Fibroblast of gingiva (primary cell): ENCODE measurements around the gene ATXN7L1.
"Not testable (repeated sequence)": the region's sequence is repeated elsewhere in the genome, so short reads cannot be mapped to it uniquely, and the experiment has no call there.

Source experiments
- DNase-seq: peaks from one replicate; pipeline ENCODE4 v3.0.0-alpha.2; 2011; ENCODE audit warnings: low read depth

The ATXN7L1 gene

DNA sequence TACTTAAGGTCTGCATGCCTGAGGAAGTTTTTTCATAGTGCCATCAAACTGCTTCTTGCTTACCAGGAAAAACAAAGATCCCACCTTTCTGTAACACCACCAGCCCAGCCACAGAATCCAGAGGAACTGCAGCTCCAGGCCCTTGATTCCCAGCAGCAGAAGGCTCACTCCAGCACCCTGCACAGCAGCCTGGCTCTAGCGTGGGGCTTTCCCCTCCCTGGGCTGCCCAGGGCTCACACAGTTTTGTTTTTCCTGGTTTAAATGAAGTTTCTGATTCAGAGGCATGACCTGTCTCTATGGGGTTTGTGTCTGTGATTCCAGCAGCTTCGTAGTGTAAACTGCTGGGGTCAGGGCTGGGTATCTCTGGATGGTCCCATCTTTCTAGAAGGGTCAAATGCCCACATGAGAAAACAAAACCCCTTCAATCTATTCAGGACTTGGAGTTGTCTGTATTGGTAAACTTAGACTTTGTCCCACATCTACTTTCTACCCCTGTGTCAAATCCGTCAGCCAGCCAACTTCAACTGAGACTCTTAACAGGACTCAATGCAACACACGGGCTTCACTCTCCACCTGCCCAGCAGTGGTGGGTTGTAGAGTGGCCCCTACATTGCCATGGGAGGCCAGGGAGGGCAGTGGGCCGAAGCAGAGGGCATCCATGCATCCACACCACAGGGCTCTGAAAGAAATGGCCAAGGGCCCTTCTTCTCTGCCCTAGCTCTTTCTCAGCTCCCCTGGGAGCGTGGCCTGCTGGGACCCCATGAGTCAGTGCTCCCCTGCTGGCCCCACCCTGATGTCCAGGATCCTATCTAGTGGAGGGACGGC, 73.6 kb downstream of the ATXN7L1 start:
- DNase-seq = no peak

DNA sequence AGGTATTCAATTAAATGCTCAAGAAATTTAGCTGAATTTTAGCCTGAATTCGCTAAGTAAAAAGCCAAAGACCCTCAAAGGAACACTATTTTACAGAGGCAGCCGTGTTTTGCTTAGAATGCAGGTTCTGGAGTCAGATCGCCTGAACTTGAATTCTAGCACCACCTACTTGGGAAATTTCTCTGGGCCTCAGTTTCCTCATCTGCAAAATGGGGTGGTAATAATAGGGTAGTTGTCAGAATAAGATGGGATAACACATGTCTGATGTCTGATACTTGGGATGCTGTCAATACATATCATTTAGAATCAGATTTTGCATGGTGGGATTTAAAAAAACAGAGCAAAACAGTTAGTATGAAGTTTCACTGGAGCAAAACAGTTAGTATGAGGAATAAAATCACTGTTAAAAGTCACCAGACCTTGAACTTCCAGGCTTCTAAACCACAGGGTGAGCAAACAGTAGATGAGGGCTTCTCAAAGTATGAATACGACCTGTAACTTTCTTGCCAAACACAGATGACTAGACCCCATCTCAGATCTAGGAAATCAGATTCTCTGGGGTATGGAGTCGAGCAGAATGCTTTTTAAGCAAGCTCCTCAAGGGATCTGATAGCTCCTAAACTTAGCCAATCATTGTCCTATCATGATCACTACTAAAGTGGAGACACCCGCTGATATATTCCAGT, 75.4 kb downstream of the ATXN7L1 start:
- DNase-seq = no peak

DNA sequence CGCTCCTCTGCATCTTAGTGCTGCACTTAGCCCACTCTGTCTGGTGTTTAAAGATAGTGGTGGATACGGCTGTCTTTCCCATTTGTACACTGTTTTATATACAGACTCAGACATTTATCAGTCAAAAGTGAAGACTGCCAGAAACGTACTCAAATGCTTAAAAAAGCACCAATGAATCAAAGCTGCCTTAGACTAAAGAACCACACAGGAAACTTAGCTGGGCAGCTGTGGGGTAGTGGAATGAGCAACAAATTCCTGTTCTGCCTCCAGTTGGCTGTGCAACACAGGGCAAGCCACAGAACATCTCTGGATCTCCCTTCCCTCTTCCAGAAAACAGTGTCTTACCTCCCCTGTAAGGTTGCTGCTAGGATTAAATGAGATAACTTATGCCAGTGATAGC, 76.0 kb downstream of the ATXN7L1 start:
- DNase-seq = no peak

DNA sequence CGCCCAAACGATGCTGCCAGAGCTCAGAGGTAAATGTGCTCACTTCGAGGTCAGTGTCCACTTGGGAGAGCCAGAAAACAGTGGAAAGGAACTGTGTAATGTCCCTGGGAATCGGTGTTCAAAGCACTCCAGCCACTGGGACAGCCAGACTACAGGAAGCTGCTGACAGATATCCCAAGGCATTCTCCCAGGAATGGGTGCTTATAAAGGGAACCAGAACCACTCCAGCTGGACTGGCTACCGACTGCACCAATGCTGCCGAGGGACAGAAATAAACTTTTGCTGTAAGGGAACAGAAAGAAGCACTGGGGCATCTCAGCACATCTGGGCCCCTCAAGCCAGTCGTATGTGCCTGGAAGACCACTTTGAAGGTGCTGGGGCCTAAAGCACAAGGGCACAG, 76.7 kb downstream of the ATXN7L1 start:
- no peak for DNase-seq

DNA sequence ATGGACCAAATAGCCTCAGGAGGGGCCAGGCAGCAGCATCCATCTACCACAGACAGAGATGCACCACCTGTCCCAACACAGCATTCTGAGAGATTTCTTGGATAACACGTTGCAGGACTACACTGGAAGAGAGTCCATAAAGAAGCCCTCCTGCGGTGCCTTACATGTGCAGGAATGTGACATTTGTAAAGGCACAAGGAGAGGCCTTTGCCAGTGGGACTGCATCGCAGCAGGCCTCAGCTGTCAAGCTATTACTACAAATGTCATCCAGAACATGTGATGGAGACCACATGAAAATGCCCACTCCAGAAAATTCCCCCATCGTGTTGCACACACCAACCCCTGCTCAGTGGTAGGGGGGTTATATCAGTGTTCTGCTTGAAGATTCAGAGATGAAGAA, 77.4 kb downstream of the ATXN7L1 start:
- no peak for DNase-seq

DNA sequence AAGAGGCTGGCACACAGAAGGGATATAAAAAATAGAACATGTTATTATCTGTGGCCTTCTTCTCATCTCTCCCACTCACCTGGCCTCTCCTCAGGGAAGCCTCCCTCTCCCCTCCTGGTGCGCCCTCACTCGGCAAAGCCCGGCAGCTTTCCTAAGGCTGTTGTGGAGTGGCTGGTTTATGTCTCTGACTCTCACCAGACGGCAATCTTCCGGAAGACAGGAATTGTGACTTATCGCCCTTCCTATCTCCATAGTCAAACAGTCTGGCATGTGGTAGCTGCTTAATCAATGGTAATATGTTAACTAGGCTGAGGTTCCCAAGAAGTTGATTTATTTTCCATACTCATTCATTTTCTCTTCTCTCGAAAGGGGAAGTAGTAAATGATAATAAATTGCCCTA, 78.7 kb downstream of the ATXN7L1 start:
- no peak for DNase-seq

DNA sequence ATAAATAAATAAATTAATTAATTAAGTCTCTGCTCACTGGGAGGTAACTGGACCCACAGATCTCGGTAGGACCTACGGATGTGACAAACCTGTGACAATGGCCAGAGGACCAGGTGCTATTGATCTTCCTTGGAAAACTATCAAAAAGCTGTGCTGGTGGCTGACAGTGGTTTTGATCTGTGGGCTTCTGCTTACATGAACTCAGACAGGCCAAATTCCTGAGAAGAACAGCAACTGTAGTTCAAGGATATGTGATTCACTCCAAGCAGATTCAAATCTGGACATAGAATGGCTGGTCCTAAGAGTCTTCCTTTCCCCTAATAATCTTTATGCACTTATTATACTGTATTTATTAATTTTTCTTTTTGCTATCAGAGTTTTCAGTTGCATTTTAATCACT, 80.0 kb downstream of the ATXN7L1 start:
- peak; percentile 29 for DNase-seq

DNA sequence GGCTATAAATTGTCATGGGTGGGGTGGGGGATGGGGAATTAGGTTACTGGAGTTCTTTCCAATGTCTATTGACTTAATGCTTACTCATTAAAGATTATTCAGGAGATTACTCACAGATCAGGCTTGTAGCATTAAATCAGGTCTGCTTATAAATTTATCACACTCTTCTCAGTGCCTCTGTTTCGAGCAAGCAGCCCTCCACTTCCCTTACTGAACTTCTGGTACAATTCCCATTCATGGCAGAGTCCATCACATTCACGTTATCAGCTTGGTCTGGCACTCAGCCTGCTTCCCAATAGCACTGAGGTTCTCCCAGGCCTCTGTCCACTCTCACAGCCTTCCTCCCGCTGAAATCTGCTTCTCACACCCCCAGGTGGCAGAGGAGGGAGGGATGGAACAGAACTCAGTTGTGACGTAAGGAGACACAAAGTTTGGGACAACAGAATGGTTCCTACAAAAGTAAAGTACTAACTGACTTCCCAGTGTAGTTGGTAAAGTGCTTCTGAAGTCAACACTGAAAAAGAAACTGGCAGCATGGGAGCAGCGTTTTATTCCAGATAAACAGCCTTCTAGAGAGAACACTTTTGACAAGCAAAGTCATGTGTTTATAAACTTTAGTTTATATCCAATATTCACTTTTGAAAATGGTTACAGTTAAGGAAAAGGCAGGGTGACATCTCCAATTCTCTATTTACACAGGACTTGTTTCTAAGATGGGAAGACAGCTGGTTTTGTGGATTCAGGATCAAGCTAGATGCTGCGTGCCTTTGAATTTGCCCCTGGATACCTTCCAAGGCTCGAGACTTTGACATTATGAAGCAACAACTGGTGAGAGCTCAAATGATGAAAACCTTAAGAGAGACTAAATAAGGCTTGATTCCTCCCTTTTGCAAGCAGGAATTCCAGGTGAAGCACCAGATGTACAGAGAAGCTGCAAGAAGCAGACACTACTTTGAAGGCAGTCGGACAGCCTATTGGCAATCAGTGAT, 81.4 kb downstream of the ATXN7L1 start:
- peak; percentile 82 for DNase-seq

DNA sequence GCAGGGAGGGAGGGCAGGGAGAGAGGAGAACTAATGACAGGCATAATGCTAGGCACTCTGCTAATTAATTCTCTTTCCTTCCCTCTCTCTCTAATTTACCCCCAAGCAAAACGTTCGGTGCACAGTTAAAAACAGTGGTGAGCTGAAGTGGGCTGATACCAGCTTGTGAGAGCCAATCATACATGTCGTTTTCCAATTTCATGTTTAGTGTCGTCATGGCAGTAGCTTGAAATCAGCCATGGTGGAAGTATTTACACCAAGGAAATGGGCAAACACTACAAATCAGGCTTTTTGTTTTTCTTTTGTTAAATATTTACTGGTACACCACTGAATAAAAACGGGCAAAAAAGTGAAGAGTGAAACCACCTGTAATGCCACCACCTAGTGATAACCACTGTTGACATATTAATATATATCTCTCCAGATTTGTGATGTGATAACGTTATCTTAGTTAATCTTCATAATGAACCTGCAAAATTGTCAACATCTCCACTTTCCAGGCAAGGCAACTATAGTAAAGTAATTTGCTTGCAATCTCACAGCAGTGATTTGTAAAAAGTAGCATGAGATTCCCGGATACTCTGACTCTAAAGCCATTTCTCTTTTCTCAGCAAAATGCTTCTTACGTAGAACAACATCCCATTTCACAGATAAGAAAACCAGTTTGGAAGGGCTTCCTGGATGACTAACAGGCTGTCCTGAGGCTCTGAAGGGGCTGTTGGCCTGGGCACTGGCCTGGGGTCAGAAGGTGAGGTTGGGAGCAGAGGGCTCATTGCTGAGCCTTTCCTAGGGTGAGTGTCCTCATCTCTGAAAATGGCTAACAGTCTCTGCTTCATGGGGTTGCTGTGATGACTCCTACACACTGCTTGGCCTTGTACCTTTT, 83.7 kb downstream of the ATXN7L1 start:
- no peak for DNase-seq

DNA sequence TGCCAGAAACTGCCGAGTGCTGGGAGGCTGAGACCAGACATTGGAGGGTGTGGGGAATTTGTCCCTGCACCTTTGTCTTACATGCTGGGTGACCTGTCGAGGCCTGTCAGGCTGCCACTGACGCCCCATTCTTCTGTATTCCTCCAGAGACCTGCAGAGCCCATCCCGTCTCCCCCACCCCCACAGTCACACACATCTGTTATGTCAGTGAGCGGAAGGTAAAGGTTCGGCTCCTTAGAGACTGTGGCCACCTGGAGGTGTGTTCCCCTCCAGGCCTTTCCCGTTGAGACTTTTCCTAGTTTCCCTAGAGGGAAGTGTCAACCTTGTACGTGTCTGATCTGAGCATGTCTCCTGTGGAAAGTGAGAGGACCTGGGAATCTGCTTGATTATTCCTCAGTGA, 84.5 kb downstream of the ATXN7L1 start:
- no peak for DNase-seq

DNA sequence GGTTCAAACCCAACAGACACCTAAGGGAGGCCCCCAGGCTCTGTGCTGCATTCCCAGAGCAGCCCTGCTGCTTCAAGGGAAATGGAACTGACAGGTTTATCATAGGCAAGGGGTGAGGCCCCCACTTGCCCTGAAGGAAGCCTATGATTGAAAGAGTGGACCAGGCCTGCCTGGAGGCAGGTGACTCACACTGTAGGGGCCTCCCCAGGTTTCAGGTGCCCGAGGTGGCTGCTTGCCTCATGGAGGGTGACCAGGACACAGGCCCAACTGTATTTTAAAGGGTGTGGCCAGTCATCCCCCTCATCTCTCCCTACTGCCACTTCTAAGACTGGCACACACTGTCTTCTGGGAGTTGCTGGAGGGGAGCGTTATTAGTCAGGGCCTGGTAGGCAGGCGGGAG, 85.4 kb downstream of the ATXN7L1 start:
- no peak for DNase-seq

DNA sequence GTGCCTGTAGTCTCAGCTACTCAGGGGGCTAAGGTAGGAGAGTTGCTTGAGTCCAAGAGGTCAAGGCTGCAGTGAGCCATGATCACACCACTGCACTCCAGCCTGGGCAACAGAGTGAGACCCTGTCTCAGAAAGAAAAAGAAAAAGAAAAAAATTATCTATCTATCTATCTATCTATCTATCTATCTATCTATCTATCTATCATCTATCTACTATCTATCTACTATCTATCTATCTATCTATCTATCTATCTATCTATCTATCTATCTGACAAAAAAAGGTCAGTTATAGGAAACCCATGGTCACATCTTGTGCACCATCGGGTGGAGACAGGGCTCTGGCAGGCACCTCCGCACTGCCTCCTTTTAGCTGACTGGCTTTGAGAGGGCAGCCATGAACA, 85.9 kb downstream of the ATXN7L1 start:
- DNase-seq = not testable (repeated sequence)

DNA sequence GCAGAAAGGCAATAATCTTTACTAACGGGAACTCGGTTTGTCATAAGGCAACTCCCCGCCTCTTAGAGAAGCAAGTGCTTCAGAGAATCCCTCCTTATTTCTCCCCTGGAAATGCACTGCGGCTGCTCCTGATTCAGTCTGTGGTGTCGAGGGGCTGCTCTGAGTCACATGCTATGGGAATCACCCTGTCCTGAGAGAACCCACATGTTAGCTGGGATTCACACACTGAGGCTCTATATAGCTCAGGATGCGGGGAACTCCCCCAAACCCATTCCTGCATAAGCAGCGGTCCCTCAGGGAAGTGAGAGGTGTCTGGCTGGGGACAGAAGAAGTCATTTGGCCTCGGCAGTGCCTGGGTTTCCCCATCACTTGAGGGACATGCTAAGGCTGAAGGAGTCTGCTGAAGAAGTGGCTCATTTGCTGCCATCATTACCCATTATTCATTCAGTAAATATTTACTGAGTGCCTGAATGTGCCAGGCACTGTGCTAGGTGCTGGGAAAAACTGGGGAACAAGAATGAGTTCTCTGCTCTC, 87.5 kb downstream of the ATXN7L1 start:
- DNase-seq = no peak

DNA sequence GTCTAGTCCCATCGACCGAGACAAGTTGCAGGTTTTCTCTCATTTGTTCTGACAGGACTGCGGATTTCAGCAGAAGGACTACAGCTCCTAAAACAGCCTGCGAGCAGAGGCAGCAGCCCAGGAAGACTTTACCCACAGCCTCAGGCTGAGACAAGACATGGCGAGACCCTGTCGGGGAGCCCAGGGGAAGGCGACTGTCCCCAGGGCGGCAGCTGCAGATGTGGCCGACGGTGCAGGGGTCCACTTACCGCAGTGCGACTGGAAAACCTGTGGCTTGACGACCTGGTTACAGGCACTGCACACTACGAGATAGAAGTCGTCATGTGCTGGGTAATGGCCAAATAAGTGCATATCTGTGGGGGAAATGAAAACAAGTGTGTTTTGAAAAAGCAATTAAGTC, 88.0 kb downstream of the ATXN7L1 start:
- DNase-seq = no peak

DNA sequence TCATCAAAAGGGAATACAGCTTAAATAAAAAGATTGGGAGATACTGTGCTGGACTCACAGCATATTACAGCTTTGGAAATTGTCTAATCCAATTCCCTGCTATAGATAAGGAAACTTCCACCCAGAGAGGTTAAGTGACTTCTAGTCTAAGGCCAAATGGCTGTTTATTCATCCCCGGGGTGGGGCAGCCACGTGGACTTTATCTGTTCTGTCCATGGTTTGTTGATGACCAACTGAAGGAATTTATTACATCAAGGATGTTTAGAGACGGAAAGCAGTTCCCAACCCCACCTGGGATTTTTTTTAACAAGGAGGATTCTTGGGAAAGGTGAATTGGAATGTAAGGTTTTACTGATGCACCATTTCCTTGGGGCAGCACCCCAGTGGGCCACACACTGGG, 88.6 kb downstream of the ATXN7L1 start:
- DNase-seq = no peak

DNA sequence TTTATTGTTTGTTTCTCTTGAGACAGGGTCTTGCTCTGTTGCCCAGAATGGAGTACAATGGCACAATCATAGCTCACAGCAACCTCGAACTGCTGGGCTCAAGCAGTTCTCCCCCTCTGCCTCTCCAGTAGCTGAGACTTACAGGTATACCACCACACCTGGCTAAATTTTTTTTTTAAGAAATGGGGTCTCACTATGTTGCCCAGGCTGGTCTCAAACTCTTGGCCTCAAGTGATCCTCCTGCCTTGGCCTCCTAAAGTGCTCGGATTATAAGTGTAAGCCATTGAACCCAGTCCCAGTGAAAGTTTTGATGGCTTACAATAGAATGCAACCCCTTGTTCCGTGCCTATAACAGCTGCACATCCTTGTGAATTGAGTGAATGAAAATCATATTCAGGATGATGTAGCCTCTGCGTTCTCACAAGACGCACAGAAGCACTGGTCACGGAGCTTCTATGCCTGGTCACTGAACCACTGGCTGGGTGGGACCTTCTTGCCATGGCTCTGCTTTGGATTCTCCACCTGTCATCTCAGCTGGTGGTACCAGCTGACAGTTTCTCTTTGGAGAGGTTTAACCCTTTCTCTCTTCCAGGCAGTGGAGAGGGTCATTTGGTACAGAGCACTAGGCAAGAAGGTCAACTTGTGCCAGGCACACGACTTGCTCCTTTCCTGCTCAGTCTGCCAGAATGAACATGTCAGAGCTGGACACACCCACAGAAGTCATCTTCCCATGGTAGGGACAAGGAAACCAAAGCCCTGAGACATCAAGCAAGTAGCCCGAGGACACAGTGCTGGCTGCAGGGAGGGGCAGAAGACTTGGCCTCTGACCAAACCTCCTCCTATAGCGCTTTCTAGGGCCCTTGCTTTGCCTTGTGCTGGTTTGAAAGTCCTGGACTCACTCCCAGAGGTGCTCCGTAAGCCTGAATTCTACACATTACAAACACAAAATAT, 89.6 kb downstream of the ATXN7L1 start:
- DNase-seq = no peak

DNA sequence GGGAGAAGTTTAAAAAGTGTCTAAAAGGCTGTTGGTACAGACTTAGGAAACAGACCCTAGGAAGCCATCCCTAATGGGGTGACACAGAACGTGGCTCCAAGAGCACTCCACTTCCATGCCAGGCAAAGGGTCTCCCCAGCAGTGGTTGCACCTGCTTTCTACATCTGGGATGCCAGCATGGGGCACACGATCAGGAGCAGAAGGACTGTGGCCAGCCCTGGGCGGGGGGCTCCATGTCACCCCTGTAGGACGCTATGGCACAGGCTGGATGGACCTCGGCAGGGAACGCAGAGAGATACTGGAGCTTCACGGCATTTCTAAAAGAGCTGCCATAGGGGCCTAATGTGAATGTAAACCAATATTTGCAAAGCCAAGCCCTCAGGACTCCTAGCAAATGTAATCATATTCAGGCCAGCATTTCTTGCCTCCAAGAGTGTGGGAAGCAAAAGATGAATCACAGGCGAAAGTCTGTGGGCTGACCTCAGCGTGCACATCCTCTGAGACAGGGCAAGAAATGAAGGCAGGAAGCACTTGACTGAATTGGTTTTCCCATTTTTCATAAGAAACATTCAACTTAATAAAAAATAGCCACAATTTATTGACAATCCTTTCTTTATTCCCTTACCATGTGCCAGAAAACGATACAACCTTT, 93.9 kb downstream of the ATXN7L1 start:
- peak; percentile 68 for DNase-seq

DNA sequence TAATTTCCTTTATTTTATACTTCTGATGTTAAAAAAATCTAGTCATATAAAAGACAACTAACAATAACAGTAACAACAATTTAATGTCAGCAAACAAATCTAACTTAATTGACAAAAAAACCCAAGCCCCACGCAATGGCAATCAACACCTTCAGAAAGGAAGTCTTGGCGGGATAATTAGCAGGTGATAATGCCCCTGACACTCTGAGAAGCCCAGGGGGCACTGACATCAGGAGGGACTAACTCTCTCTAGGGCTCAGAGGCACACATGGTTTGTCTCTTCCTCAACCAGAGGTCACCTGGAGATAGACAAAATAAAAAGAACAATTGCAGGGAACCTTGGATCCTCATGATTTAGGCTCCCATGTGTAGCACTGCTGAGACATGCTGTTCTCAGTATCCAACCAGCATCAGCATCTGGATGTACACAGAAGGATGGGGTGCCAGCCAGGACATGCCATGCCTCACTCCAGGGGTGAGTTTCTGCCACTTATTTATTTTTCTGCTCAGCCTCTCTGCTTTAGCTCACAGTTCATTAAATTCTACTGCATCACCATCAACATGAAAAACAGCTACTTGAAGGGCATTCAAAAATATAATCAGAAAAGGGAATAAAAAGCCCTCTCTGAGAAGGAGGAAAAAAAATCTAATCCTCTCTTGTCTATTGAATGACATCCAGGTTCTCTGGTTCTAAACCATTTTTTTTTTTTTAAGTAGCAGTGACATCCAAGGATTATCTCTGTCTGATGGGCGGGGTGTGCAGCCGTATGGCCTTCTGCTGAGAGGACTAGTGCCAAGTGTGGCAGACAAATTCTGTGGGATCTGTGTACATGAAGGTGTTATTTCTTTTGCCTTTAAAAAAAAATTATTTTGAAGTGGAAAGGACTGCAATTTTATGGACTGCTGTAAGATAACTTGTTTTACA, 96.3 kb downstream of the ATXN7L1 start:
- DNase-seq = no peak
